Measurements from ENCODE around the gene MLH3.

MLH3 gene

GRCh38 chr14:75049731-75050201, 1.5 kb downstream of the MLH3 start:
- no peak for ATAC-seq
- TF ChIP-seq BACH2 (CRISPR knock-in tag; IDR thresholded peaks at IDR 0.05; ENCODE audit: borderline replicate concordance) (no peak), CSRNP3 (CRISPR knock-in tag; IDR thresholded peaks at IDR 0.05) (no peak), SNAI2 (CRISPR knock-in tag; IDR thresholded peaks at IDR 0.05) (no peak), ZNF70 (CRISPR knock-in tag; IDR thresholded peaks at IDR 0.05) (no peak), ARNTL (CRISPR knock-in tag; IDR thresholded peaks at IDR 0.05; ENCODE audit: borderline replicate concordance, low read depth) (no peak), PATZ1 (CRISPR knock-in tag; IDR thresholded peaks at IDR 0.05; ENCODE audit: borderline replicate concordance) (no peak), ESRRG (CRISPR knock-in tag; IDR thresholded peaks at IDR 0.05) (no peak), PPARA (CRISPR knock-in tag; IDR thresholded peaks at IDR 0.05; ENCODE audit: borderline replicate concordance) (no peak), CREB5 (CRISPR knock-in tag; IDR thresholded peaks at IDR 0.05; ENCODE audit: low read depth) (no peak), RARB (CRISPR knock-in tag; IDR thresholded peaks at IDR 0.05) (no peak), ZNF565 (CRISPR knock-in tag; conservative IDR thresholded peaks at IDR 0.05; ENCODE audit: low read depth) (no peak), ZFP3 (CRISPR knock-in tag; IDR thresholded peaks at IDR 0.05) (no peak), GLIS3 (CRISPR knock-in tag; IDR thresholded peaks at IDR 0.05) (no peak)

- no peak for ATAC-seq
- TF ChIP-seq OSR1 (CRISPR knock-in tag; IDR thresholded peaks at IDR 0.05) (no peak), ZC3H10 (CRISPR knock-in tag; IDR thresholded peaks at IDR 0.05) (no peak), ISL1 (CRISPR knock-in tag; IDR thresholded peaks at IDR 0.05) (no peak), PPARA (CRISPR knock-in tag; IDR thresholded peaks at IDR 0.05; ENCODE audit: borderline replicate concordance) (no peak), TOX (CRISPR knock-in tag; IDR thresholded peaks at IDR 0.05; ENCODE audit: borderline replicate concordance) (no peak), ESRRG (CRISPR knock-in tag; IDR thresholded peaks at IDR 0.05) (no peak), ZNF70 (CRISPR knock-in tag; IDR thresholded peaks at IDR 0.05) (no peak), TSHZ2 (CRISPR knock-in tag; IDR thresholded peaks at IDR 0.05) (no peak), BACH2 (CRISPR knock-in tag; IDR thresholded peaks at IDR 0.05; ENCODE audit: borderline replicate concordance) (no peak)
Measured at GRCh38 chr14:75049136-75049535, 2.1 kb downstream of the MLH3 start.

GRCh38 chr14:75048101-75048500, 3.2 kb downstream of the MLH3 start:
- ATAC-seq: no peak
- no peak for TF ChIP-seq RARB (CRISPR knock-in tag; IDR thresholded peaks at IDR 0.05)

- TF ChIP-seq BACH2 (CRISPR knock-in tag; IDR thresholded peaks at IDR 0.05; ENCODE audit: borderline replicate concordance) (no peak), ZNF8 (CRISPR knock-in tag; IDR thresholded peaks at IDR 0.05) (no peak), PATZ1 (CRISPR knock-in tag; IDR thresholded peaks at IDR 0.05; ENCODE audit: borderline replicate concordance) (no peak), ZC3H10 (CRISPR knock-in tag; IDR thresholded peaks at IDR 0.05) (no peak), OSR1 (CRISPR knock-in tag; IDR thresholded peaks at IDR 0.05) (no peak), SNAI2 (CRISPR knock-in tag; IDR thresholded peaks at IDR 0.05) (no peak), ZNF70 (CRISPR knock-in tag; IDR thresholded peaks at IDR 0.05) (no peak), ISL1 (CRISPR knock-in tag; IDR thresholded peaks at IDR 0.05) (no peak), ZFP3 (CRISPR knock-in tag; IDR thresholded peaks at IDR 0.05) (no peak), CSRNP3 (CRISPR knock-in tag; IDR thresholded peaks at IDR 0.05) (no peak), TOX (CRISPR knock-in tag; IDR thresholded peaks at IDR 0.05; ENCODE audit: borderline replicate concordance) (no peak), ESRRG (CRISPR knock-in tag; IDR thresholded peaks at IDR 0.05) (no peak), PPARA (CRISPR knock-in tag; IDR thresholded peaks at IDR 0.05; ENCODE audit: borderline replicate concordance) (no peak), POU6F1 (CRISPR knock-in tag; IDR thresholded peaks at IDR 0.05; ENCODE audit: borderline replicate concordance, low read depth) (no peak), ARNTL (CRISPR knock-in tag; IDR thresholded peaks at IDR 0.05; ENCODE audit: borderline replicate concordance, low read depth) (no peak)
- ATAC-seq: no peak
Measured at GRCh38 chr14:75047506-75047905, 3.8 kb downstream of the MLH3 start.
